ENCODE data around the gene ACTMAP.

Gene ACTMAP

GRCh38 chr19:40783711-40784110 is 33.4 kb upstream of the ACTMAP start:
- TF ChIP-seq SUZ12 (IDR thresholded peaks at IDR 0.05) (no peak), SP1 (IDR thresholded peaks at IDR 0.05) (no peak), L3MBTL2 (conservative IDR thresholded peaks at IDR 0.05) (no peak), FOXM1 (IDR thresholded peaks at IDR 0.05; ENCODE audit: borderline replicate concordance) (no peak), CTBP1 (IDR thresholded peaks at IDR 0.05; ENCODE audit: borderline replicate concordance) (no peak), ZNF384 (IDR thresholded peaks at IDR 0.05) (no peak), FOXK2 (IDR thresholded peaks at IDR 0.05) (no peak), FOXA1 (IDR thresholded peaks at IDR 0.05) (no peak), HDGF (IDR thresholded peaks at IDR 0.05; ENCODE audit: borderline replicate concordance) (no peak), ELF4 (IDR thresholded peaks at IDR 0.05) (no peak)
- ChIA-PET POLR2A (no interaction called here), CTCF (no interaction called here)
- no peak for DNase-seq (ENCODE audit: extremely low spot score)

DNA sequence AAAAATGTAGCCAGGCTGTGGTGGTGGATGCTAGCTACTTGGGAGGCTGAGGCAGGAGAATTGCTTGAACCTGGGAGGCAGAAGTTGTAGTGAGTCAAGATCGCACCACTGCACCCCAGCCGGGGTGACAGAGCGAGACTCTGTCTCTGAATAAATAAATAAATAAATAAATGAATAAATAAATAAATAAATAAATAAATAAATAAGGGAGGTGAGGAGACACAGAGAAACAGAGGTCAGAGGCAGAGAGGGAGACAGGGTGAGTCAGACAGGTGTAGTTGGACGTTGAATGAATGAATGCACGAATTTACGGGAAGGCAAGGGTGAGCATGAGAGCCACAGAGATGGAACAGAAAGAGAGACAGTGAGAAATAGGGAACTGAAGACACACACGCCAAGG is 30.9 kb upstream of the ACTMAP start:
- ChIA-PET CTCF (no interaction called here), POLR2A (interaction anchor here (1.4 kb wide), 1 partner anchor 31 kb away, joined by 3 read pairs; the partner anchor contains the start of gene ACTMAP)

DNA sequence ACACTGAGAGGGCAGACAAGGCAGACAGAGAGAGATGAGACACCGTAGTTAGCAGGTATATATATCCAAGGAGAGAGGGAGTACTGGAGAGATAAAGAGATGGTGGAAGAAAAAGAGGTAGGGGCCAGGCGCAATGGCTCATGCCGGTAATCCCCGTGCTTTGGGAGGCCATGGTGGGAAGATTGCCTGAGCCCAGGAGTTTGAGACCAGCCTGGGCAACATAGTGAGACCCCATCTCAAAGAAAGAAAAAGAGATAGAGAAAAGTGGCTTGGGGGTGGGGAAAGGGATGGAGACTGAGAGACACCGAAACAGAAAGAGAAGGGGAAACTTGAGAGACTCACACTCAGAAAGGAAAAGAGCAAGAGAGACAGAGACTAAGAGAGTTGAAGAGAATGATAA is 30.3 kb upstream of the ACTMAP start:
- TF ChIP-seq NFRKB (IDR thresholded peaks at IDR 0.05) (no peak), ELF4 (IDR thresholded peaks at IDR 0.05) (no peak), ZNF384 (IDR thresholded peaks at IDR 0.05) (no peak), FOXA1 (IDR thresholded peaks at IDR 0.05) (no peak), FOXM1 (IDR thresholded peaks at IDR 0.05; ENCODE audit: borderline replicate concordance) (no peak), HDGF (IDR thresholded peaks at IDR 0.05; ENCODE audit: borderline replicate concordance) (no peak), L3MBTL2 (conservative IDR thresholded peaks at IDR 0.05) (no peak), TARDBP (IDR thresholded peaks at IDR 0.05) (no peak)
- POLR2A ChIA-PET: interaction anchor here (1.4 kb wide), 1 partner anchor 30 kb away, joined by 3 read pairs; the partner anchor contains the start of gene ACTMAP
- CTCF ChIA-PET: no interaction called here
- no peak for DNase-seq (ENCODE audit: extremely low spot score)

More for the DNA sequence above, 30.9 kb upstream of the ACTMAP start:
- no peak for TF ChIP-seq L3MBTL2 (conservative IDR thresholded peaks at IDR 0.05)
- TF ChIP-seq FOXM1 (IDR thresholded peaks at IDR 0.05; ENCODE audit: borderline replicate concordance): no peak
- TF ChIP-seq SP1 (IDR thresholded peaks at IDR 0.05): no peak
- no peak for TF ChIP-seq ELF4 (IDR thresholded peaks at IDR 0.05)
- TF ChIP-seq BHLHE40 (IDR thresholded peaks at IDR 0.05; ENCODE audit: borderline replicate concordance): no peak
- TF ChIP-seq FOXK2 (IDR thresholded peaks at IDR 0.05): no peak
- no peak for TF ChIP-seq PKNOX1 (IDR thresholded peaks at IDR 0.05)
- TF ChIP-seq SUZ12 (IDR thresholded peaks at IDR 0.05): no peak
- TF ChIP-seq LEF1 (IDR thresholded peaks at IDR 0.05; ENCODE audit: borderline replicate concordance): no peak
- no peak for DNase-seq (ENCODE audit: extremely low spot score)

GRCh38 chr19:40778706-40779284 is 28.5 kb upstream of the ACTMAP start:
- DNase-seq (ENCODE audit: extremely low spot score): no peak
- CTCF ChIA-PET: interaction anchor here (1.3 to 1.7 kb wide), 2 partner anchors 19 to 28 kb away, joined by 4 to 17 read pairs; partner anchors contain the start of gene EGLN2
- no peak for TF ChIP-seq ARNT (IDR thresholded peaks at IDR 0.05)
- TF ChIP-seq HDGF (IDR thresholded peaks at IDR 0.05; ENCODE audit: borderline replicate concordance): no peak
- peak; percentile 95 for TF ChIP-seq PKNOX1 (IDR thresholded peaks at IDR 0.05)
- POLR2A ChIA-PET: interaction anchor here (1.0 to 3.6 kb wide), 8 partner anchors 8 to 485 kb away, joined by 3 to 55 read pairs (median 5); partner anchors contain the start of genes ACTMAP, COQ8B, EGLN2 and HNRNPUL1

- TF ChIP-seq SP1 (IDR thresholded peaks at IDR 0.05) (peak; percentile 84), TARDBP (IDR thresholded peaks at IDR 0.05) (no peak), BHLHE40 (IDR thresholded peaks at IDR 0.05; ENCODE audit: borderline replicate concordance) (no peak), PKNOX1 (IDR thresholded peaks at IDR 0.05) (peak; percentile 89), SUZ12 (IDR thresholded peaks at IDR 0.05) (no peak), ARNT (IDR thresholded peaks at IDR 0.05) (no peak), LEF1 (IDR thresholded peaks at IDR 0.05; ENCODE audit: borderline replicate concordance) (no peak), CTBP1 (IDR thresholded peaks at IDR 0.05; ENCODE audit: borderline replicate concordance) (no peak), HDGF (IDR thresholded peaks at IDR 0.05; ENCODE audit: borderline replicate concordance) (0 out of 2 replicates have a peak, but pooled peaks have one; percentile 93), FOXA1 (IDR thresholded peaks at IDR 0.05) (no peak), NFRKB (IDR thresholded peaks at IDR 0.05) (no peak), ELF4 (IDR thresholded peaks at IDR 0.05) (peak; percentile 90), L3MBTL2 (conservative IDR thresholded peaks at IDR 0.05) (no peak)
- CTCF ChIA-PET: interaction anchor here (1.3 to 1.7 kb wide), 3 partner anchors 20 to 29 kb away, joined by 3 to 17 read pairs (median 4); partner anchors contain the start of gene EGLN2
- POLR2A ChIA-PET: interaction anchor here (1.0 to 3.6 kb wide), 9 partner anchors 8 to 486 kb away, joined by 3 to 55 read pairs (median 5); partner anchors contain the start of genes ACTMAP, COQ8B, EGLN2 and HNRNPUL1
- DNase-seq (ENCODE audit: extremely low spot score): peak; percentile 95
Observed at GRCh38 chr19:40777937-40778705, 27.8 kb upstream of the ACTMAP start, which contains the start of gene RAB4B. RAB4B (plus strand) TSS chr19:40778247; CDS start chr19:40778376, 129 bp downstream.

DNA sequence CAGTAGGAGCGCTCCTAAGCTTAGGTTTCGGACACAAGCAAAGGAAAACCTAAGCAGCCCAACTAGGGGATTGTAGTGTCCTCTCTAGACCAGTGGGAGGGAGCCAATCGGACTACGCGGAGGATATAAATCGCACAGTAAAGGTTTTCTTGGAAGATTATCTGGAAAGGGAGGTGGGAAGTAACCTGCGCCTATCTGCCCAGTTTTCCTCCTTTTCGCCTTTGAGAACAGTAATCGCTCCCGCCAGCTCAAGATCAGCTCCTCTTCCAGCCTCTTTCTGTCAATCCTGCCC is 27.3 kb upstream of the ACTMAP start:
- ChIA-PET CTCF (interaction anchor here (1.3 to 1.7 kb wide), 3 partner anchors 21 to 29 kb away, joined by 3 to 17 read pairs (median 4); partner anchors contain the start of gene EGLN2), POLR2A (interaction anchor here (1.0 to 3.6 kb wide), 7 partner anchors 9 to 114 kb away, joined by 3 to 55 read pairs (median 8); partner anchors contain the start of genes ACTMAP, EGLN2 and SNRPA)
- DNase-seq (ENCODE audit: extremely low spot score): no peak
- TF ChIP-seq LEF1 (IDR thresholded peaks at IDR 0.05; ENCODE audit: borderline replicate concordance): no peak
- TF ChIP-seq BHLHE40 (IDR thresholded peaks at IDR 0.05; ENCODE audit: borderline replicate concordance): no peak
- no peak for TF ChIP-seq ELF4 (IDR thresholded peaks at IDR 0.05)
- no peak for TF ChIP-seq ARNT (IDR thresholded peaks at IDR 0.05)
- TF ChIP-seq ZNF384 (IDR thresholded peaks at IDR 0.05): no peak
- TF ChIP-seq FOXA1 (IDR thresholded peaks at IDR 0.05): no peak
- no peak for TF ChIP-seq HDGF (IDR thresholded peaks at IDR 0.05; ENCODE audit: borderline replicate concordance)
- TF ChIP-seq NFRKB (IDR thresholded peaks at IDR 0.05): no peak
- no peak for TF ChIP-seq CTBP1 (IDR thresholded peaks at IDR 0.05; ENCODE audit: borderline replicate concordance)
- no peak for TF ChIP-seq L3MBTL2 (conservative IDR thresholded peaks at IDR 0.05)

Measured in HEK293T (cell line).